Body of pancreas (tissue), 4 donors: ENCODE data around the gene MPZL3.

ENCODE experiments used
- CTCF ChIP-seq, 7 experiments: fragments of 450-650 bp in 4 of 7; fragments of 200-600 bp in 3 of 7; sonication (generic) in 3 of 7; IDR thresholded peaks; one replicate each; pipeline ENCODE4 v1.5.1; 2016 to 2019; ENCODE audit warnings: antibody characterized with exemption in 7 of 7
- POLR2A ChIP-seq, 3 donors: fragments of 450-650 bp; IDR thresholded peaks; one replicate each; pipeline ENCODE4 v1.6.1; 2016; ENCODE audit warnings: antibody characterized with exemption in 3 of 3, mild to moderate bottlenecking in 2 of 3

DNA sequence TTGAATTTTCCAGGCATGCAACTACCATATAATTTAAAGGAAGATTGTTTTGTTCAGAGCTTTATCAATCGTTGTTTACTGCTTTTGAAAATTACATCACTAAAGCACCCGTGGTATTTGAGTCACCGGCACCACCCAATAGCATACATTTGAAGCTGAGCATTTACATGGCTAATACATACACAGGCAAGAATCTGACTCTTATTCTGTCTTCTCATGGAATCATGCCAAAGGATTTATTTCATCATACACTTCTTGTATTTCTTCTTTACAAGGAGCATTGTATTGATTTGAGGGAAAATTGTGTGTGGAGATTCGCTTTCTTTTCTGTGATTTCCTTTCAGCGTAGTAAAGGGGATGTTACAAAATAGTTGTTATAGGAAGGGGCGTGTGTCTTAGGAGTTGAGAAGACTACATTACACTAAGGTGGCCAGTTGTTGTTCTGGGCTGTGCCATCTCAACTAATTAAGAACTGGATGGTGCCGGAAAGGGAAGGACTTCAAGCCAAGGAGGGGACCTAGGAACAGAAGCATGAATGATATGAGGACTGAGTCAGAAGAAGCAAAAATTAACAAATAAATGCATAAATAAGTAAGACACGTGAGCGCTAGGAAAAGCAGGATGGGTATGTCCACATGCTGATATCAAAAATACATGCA is 39.4 kb upstream of the MPZL3 start:
- TF ChIP-seq CTCF (IDR thresholded peaks at IDR 0.05) (no peak), POLR2A (IDR thresholded peaks at IDR 0.05) (no peak)
